Epithelial cell of prostate (primary cell): ENCODE results near the gene CRISP2.
"Not testable (repeated sequence)": the region's sequence is repeated elsewhere in the genome, so short reads cannot be mapped to it uniquely, and the experiment has no call there.

Experiments used
- DNase-seq: peaks from one replicate; pipeline ENCODE4 v3.0.0-alpha.2; 2011; ENCODE audit warnings: low read depth, low spot score
- H3K27ac ChIP-seq: fragments of 450-650 bp; 2 replicates; pipeline ENCODE4 v1.5.1; 2017; ENCODE audit warnings: mild to moderate bottlenecking

Gene CRISP2, protein sequence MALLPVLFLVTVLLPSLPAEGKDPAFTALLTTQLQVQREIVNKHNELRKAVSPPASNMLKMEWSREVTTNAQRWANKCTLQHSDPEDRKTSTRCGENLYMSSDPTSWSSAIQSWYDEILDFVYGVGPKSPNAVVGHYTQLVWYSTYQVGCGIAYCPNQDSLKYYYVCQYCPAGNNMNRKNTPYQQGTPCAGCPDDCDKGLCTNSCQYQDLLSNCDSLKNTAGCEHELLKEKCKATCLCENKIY

DNA sequence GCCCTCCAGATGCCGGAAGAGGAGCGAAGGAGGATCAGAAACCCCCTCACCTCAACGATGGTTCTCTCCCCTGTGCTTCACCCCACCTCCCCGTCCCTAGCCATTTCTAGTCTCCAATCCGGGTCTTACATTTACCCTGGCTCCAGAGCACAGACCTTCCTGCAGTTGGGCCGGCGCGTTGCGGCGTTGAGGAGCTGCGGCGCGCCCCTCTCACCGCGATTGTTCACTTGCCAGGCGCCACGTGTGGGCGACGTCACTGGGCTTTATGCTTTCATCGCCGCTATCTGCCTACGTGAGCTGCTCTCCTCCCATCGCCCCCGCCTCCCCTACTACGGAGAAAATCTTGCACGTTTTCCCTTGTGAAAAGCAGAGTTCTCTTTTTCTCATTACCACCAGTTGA, at the start of gene CRISP2:
Gene CRISP2 (minus strand): TSS at position 198 of the 400 bp plus-strand sequence. CDS start 4,347 bp downstream, outside the sequence.
- H3K27ac ChIP-seq: no peak within 1 kb of the TSS
- DNase-seq: no peak

DNA sequence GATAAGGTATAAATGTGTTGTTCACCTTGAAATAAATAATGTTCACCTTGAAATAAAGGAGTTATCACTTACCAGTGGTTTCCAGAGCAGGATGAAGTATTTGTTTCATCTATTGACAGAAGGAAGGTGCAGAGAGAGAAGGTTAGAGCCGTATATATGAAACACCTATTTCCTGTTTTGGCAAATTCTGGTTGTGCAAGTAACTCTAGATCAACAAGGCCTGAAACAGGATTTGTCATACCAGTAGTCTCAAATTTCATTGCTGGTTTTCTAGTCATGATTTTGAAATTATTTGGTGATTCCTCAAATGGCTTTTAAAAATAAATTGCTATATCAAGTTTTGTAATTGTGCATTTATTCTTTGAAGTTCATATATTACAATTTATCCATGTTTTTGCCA, 30.9 kb upstream of the CRISP2 start, which contains the start of gene CRISP3:
Gene CRISP3 (minus strand): TSS at position 130 of the 400 bp plus-strand sequence. CDS start 21 bp downstream, at position 109.
- H3K27ac ChIP-seq: no peak within 1 kb of the TSS
- peak; percentile 16 for DNase-seq

DNA sequence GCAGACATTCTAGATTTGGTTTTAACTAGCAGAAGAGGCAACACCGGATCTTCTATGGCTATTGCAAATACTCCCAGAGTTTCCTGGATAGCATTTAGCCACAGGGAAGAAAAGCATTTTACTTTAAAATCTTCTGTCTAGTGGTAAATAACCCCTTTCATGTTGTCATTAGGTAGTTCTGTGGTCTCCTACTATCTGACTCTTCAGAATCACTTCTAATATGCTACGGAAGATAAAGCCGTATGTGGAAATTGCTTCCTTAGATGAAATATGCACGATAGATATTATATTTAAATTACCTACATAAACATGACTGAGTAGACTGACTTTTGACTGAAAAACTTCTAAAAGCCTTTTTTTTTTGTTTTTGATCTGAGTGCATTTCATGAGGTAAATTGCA, 30.1 kb upstream of the CRISP2 start:
- DNase-seq: no peak
- H3K27ac ChIP-seq: no peak overlapping the region

DNA sequence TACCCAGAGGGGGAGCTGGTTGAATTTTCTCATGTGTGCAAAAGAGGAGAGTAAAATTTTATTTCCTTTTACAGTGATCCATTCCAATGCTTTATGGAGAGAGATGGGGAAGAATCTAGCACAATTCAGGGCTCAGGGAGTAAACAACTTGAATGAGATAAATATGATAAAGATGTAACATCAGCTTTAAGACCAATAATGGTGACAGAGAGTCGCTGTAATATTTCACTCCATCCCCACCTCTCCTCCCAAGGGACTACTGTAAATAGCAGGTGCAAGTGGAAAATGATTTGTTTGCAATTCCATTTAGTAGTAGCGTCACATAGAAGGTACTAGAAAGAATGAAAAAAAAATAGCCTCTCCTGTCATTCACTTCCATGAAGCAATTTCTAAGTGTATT, 26.1 kb upstream of the CRISP2 start:
- DNase-seq: no peak
- H3K27ac ChIP-seq: no peak overlapping the region

DNA sequence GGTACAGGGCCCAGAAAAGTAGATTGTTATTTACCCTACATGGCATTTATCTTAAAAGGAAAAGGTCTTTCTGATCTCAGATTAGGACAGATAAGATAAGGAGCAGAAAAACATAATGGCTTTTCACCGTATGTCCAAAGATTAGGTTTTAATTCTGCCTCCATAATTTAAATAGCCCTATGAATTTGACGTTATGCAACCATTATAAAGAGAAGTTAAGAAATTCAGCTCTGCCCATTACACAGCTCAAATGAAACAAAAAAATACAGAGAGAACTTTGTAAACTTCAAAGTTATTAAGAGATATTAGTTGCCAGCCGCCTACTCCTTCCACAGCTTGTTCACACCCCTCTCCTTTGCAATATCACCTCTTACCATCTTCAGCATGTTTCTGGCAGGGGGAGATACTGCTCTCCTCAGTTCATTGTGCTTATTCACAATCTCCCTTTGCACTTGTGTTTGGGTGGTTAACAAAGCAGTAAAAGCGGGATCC, 22.7 kb upstream of the CRISP2 start:
- H3K27ac ChIP-seq: no peak overlapping the region
- no peak for DNase-seq

DNA sequence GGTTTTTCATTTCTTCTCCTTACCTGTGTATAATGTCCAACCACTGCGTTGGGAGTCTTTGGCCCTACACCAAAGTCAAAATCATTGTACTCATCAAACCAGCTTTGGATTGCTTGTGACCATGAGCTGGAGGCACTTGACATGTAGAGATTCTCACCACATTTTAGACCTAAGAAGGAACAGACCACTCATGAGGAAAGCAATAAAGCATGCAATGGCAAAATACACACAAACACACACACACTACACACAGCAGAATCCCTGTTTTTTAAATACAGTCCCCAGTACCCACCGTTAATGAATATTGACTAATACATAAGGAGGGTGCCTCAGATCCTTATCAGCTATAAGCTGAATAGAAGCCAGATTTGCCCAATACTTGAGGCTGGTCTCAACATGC, 20.3 kb upstream of the CRISP2 start:
- DNase-seq: no peak
- H3K27ac ChIP-seq: no peak overlapping the region

DNA sequence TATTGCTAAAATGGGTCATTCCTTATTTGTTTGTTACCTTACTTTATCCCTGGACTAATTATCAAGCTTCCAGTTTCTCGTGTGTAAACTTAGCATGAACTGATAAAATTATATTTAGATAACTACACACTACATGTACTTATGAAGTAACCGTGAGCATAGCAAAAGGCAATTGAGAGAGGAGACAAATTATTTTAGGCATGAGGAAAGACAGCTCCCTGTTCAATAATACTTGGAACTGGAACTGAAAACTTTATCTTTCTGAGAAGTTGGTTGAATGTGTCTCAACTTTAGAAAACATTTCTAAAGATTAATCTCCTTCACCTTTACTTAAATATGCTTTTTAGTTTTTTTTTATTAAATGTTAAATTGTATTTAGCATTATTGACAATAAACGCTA, 19.4 kb upstream of the CRISP2 start:
- DNase-seq: no peak
- H3K27ac ChIP-seq: no peak overlapping the region

DNA sequence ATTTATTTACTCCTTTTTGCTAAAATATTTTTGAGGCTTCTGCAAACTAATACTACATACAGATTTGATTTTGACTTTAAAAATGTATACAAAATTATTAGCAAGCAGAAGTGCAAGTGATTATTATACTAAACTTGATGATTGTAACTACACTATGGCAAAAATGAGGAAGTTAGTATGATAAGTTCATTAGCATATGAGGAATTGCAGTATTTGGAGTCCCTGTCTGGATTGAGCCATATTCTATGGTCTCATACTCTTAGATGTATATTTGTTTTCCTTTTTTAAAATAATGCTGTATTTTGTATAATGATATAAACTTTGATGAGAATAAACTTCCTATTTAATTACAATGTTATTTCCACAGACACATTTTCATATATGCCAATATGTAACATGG, 16.9 kb upstream of the CRISP2 start:
- no peak for DNase-seq
- H3K27ac ChIP-seq: no peak overlapping the region

DNA sequence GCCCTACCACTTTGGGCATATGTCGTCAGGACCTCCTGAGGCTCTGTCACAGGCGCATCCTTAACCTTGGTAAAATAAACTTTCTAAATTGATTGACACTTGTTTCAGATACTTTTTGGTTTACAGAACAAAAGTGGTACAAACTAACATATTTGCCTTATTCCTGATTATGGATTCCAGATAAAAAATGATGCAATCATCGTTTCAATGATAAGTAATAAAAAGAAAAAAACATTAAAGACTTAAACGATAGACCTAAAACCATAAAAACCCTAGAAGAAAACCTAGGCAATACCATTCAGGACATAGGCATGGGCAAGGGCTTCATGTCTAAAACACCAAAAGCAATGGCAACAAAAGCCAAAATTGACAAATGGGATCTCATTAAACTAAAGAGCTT, 10.6 kb upstream of the CRISP2 start:
- not testable (repeated sequence) for H3K27ac ChIP-seq, DNase-seq

DNA sequence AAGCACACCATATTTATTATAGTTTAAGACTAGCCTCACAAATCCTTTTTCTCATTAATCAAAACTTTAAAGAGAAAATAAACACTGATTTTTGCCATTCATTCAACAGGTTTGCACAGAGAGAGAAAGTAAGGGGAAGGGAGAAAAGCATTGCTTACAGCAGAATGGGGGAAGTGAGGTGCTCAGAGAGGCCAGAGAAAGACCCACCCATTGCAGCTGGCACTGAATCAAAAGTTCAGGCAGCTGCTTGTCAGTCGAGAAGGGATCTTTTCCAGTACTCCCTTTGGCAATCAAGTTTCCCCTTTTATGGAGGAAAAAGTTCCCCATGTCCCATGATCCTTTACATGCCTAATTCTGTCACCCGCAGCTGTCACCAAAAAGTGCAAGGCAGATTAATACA, 8.0 kb upstream of the CRISP2 start:
- no peak for DNase-seq
- H3K27ac ChIP-seq: no peak overlapping the region

DNA sequence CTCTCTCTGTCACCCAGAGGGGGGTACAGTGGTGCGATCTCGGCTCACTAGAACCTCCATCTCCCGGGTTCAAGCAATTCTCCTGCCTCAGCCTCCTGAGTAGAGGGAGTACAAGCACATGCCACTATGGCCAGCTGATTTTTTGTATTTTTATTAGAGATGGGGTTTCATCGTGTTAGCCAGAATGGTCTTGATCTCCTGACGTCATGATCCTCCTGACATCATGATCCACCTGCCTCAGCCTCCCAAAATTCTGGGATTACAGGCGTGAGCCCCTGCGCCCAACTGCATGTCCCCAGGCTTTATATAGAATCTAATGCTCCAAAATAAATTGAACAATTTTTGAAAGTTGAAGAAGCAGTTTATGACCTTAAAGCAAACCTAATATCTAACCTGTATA, 7.0 kb upstream of the CRISP2 start:
- DNase-seq: no peak
- H3K27ac ChIP-seq: no peak overlapping the region

DNA sequence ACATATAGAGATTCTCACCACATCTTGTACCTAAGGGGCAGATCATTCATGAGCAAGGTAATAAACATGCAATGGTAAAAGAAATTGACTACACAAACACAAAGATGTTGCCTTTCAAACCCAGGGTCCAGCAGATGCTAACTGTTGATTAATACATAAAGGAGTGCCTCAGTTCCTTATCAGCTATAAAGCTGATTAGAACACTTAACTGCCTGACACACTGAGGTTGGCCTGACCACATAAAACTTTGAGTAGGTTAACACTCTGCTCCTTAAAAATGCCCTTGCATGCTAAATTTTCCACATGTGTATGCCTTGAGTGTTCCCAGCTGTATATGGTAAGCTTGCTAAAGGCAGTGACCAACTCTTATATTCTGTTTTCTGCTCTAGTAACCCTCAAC, 14.9 kb downstream of the CRISP2 start:
- no peak overlapping the region for H3K27ac ChIP-seq
- no peak for DNase-seq

DNA sequence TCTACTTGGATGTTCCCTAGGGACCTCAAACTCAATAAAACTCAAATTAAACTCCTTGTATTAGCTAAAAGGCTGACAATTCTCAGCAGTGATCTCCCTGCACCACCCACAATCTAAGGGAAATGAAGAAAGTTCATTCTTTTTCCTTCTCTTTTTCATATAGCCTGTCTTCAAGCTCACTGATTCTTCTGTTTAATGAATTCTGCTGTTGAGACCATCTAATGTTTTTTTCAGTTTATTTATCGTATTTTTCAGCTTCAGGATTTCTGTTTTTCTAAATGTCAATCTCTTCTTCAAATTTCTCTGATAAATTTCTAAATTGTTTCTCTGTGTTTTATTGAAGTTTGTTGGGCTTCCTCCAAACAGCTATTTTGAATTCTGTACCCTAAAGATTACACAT, 19.8 kb downstream of the CRISP2 start:
- H3K27ac ChIP-seq: no peak overlapping the region
- no peak for DNase-seq

DNA sequence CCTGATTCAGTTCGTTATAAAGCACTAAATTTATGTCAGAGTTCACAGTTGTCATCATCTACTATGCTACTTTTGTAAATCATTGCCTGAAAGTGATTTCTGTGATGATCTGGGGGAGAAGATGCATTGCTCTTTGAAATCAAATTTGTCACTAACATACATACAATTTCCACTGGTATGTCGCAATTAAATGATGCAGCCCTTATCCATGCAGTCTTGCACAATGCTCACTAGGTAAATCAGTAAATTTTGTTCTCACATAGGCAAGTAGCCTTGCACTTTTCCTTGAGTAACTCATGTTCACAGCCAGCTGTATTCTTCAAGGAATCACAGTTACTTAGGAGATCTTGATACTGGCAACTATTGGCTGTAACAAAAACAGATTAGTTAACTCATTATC, 20.8 kb downstream of the CRISP2 start:
- no peak overlapping the region for H3K27ac ChIP-seq
- no peak for DNase-seq

DNA sequence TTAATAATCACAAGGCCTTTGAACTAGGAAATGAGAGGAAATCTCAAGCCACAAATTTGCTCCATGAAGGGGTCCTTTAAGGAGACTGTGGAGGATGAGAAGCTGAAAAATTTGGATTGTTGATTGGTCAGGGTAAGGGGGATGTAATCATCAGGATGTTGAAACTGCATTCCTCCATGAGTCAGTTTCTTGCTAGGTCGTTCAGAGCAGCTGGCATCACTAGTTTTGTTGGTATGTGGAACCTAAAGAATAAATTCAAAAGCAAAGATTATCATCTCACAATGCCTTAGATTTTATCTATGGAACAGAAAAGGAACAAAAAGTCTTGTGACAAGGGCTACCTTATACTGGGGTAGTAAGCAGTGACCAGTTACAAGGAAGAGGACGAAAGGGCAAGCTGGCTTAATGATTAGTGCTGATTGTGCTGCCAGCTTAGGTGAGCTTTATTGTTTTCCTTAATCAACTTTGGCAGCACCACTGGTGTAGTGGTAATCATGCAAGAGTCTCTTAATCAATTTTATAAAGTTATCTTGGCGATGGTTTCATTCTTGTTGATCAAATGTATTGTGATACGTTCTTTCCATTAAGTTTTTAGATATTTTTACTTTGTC, 36.6 kb downstream of the CRISP2 start:
- peak; percentile 31 for DNase-seq
- H3K27ac ChIP-seq: no peak overlapping the region

DNA sequence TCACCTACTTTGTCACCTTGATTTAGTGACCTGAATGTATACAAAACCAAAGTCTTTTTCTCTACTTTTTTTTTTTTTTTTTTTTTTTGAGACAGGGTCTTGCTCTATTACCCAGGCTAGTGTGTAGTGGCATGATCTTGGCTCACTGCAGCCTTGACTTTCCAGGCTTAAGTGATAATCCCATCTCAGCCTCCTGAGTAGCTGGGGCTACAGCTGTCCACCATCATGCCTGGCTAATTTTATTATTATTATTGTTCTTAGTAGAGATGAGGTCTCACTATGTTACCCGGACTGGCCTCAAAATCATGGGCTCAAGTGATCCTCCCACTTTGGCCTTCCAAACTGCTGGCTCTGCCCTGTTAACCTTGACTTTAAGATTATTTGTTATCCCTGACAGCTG, 37.5 kb downstream of the CRISP2 start:
- no peak overlapping the region for H3K27ac ChIP-seq
- DNase-seq: no peak

DNA sequence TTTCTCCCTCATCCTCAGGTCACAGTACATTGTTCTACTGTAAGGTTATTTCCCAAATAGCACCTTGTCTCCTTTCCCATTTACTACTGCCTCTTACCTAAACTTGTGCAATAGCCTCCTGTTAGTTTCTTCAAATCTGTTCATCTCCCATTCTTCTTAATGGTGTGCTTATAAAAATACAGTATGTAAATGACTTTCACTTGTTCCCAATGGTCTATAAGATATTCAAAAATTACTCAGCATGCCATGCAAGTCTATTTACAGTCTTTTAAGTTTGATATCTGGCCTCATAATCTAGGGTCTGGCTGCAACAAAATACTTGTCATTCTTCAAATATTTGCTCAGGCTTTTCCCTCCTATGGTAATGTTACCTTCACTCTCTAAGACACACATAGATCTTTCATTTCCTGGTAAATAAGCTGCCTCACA, 45.2 kb downstream of the CRISP2 start:
- H3K27ac ChIP-seq: no peak overlapping the region
- no peak for DNase-seq

DNA sequence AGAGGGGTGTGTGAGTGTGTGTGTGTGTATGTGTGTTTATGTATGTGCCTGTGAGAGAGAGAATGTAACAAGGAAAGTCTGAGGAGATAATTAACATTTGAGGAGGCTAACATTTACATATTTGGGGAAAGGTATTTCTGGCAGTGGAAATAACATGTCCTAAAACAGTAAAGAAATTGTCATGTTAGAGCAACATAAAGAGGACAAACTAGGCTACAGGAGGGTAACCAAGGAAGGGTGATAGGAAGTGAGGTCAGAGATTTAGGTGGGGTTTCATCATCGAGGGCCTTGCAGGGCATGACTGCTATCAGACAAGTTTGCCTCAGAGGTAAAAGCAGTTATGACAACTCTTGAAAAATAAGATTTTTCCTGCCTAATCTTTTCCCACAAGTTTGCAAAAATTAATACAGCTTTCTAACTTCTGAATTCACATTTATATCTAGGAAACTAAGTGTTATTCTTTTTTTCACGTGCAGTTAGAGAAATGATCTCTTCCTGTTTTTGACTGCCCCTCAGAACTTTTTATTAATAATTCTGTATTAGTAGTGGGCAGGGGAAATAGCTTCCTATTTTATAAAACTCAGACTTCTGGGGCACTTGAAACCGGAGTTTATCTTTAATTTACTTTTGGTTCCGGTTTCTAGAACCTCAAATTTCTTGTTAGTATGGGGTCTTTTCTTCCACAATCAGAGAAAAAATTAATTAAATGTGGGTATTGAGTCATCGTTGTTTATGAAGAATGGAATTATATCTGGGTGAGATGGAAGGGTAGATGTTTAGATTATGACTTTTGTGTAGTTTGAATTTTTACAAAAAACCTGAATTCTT, 46.2 kb downstream of the CRISP2 start:
- no peak for DNase-seq
- H3K27ac ChIP-seq: no peak overlapping the region

DNA sequence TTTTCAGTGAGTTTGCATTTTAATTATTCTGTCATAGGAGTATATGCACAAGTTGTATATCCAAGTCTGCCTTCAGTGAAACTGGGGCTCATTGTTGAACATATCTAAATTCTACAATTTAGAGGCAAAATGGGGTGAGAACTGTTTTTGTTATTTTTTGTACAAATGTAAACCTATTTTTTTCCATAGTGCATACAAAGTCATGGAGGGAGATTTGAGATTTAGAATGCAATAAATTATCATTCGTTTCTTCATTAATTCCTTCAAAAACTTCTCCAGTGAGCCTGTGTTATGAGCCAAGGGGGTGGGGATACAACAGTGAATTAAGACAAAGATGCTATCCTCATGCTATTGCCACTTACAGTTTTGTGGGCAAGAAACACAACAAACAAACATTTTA, 46.9 kb downstream of the CRISP2 start:
- DNase-seq: no peak
- H3K27ac ChIP-seq: no peak overlapping the region

DNA sequence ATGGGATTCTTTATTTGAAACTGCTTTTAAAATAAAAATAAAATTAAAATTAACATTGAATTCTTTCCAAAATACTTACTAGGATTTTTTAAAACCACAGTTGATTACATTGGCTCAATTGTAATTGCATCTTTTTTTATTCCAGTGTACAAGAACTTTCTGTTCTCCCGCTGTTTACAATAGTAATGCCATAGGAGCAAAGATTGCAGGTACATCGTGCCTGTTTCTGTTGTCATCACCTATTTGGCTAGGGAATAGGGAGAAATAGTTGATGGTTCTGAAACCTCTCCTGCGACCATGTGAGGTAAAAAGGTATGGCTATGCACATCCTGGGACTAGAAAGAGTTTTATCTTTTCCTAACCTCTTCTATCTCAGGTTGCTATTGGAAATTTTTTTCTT, 48.5 kb downstream of the CRISP2 start:
- no peak for DNase-seq
- no peak overlapping the region for H3K27ac ChIP-seq

DNA sequence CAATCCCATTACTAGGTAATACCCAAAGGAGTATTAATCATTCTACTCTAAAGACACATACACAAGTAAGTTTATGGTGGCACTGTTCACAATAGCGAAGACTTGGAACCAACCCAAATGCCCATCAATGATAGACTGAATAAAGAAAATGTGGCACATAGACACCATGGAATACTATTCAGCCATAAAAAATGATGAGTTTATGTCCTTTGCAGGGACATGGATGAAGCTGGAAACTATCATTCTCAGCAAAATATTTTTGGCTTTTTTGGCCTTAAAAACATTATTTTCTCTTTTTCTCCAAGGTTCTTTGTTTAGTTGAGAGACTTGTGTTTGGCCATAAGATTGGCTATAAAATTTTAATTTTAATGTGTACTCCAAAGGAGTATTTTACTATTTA, 49.3 kb downstream of the CRISP2 start:
- not testable (repeated sequence) for H3K27ac ChIP-seq, DNase-seq
